A673 (cell line): ENCODE results near the gene FLT3. TPM values are rescaled to one million over a fixed set of nuclear protein-coding genes. Genes with fewer than 3 reads are reported as not detected.

Experiments used
- BruUV-seq: library from RNA; stranded (reverse); fragments of 400-500 nt; replicated peaks from 2 replicates; lab custom pipeline; 2021; lab: Mats Ljungman, UMichigan
- CTCF ChIA-PET: fragments of 300-600 bp; sonication (Branson Sonifier 250); formaldehyde crosslinking; loops from one replicate; lab custom pipeline; 2022; ENCODE audit warnings: antibody characterized with exemption; lab: Charles Lee
- POLR2A ChIA-PET: fragments of 300-600 bp; sonication (Branson Sonifier 250); formaldehyde crosslinking; loops from one replicate; lab custom pipeline; 2022; ENCODE audit warnings: antibody characterized with exemption; ENCODE audit not compliant: low non-redundant PET; lab: Charles Lee
- DNase-seq: peaks from one replicate; pipeline ENCODE4 v3.0.0-alpha.2; 2015; ENCODE audit warnings: low spot score
- H3K27ac ChIP-seq: fragments of 200-600 bp; sonication (generic); 2 replicates; pipeline ENCODE4 v1.5.1; 2016; ENCODE audit warnings: mixed run types, low read depth, mild to moderate bottlenecking, mixed read lengths, antibody characterized with exemption, low read length; ENCODE audit not compliant: poor library complexity, severe bottlenecking
- H3K27me3 ChIP-seq: fragments of 200-600 bp; sonication (generic); replicated peaks from 2 replicates; pipeline ENCODE4 v1.6.1; 2017; ENCODE audit warnings: mixed run types, low read depth, mild to moderate bottlenecking, mixed read lengths, antibody characterized with exemption, low read length; ENCODE audit not compliant: insufficient read depth, poor library complexity
- H3K36me3 ChIP-seq: fragments of 200-600 bp; sonication (generic); 2 replicates; pipeline ENCODE4 v1.6.1; 2016; ENCODE audit warnings: mixed run types, mild to moderate bottlenecking, mixed read lengths, antibody characterized with exemption, low read length; ENCODE audit not compliant: insufficient read depth, poor library complexity, severe bottlenecking
- H3K4me1 ChIP-seq: fragments of 200-600 bp; sonication (generic); 2 replicates; pipeline ENCODE4 v1.6.1; 2017; ENCODE audit warnings: mixed run types, mild to moderate bottlenecking, mixed read lengths, antibody characterized with exemption, low read length; ENCODE audit not compliant: insufficient read depth, poor library complexity, severe bottlenecking
- H3K4me3 ChIP-seq: fragments of 200-600 bp; sonication (generic); 2 replicates; pipeline ENCODE4 v1.5.1; 2016; ENCODE audit warnings: low read depth, mixed run types, mild to moderate bottlenecking, mixed read lengths, low read length; ENCODE audit not compliant: poor library complexity, severe bottlenecking
- H3K9me3 ChIP-seq: fragments of 200-600 bp; sonication (generic); 2 replicates; pipeline ENCODE4 v1.6.1; 2016; ENCODE audit warnings: mixed run types, low read depth, mild to moderate bottlenecking, mixed read lengths, antibody characterized with exemption, low read length; ENCODE audit not compliant: poor library complexity, severe bottlenecking
- EZH2 ChIP-seq: fragments of 200-600 bp; sonication (generic); IDR thresholded peaks from 2 replicates; pipeline ENCODE4 v1.6.1; 2017; ENCODE audit warnings: borderline replicate concordance, low read depth, mild to moderate bottlenecking, mixed read lengths, antibody characterized with exemption, low read length; ENCODE audit not compliant: poor library complexity, severe bottlenecking
- intact Hi-C: fragments of 100-400 bp; cut with micrococcal nuclease; formaldehyde crosslinking; loops from one replicate; pipeline ENCODE4 v1.10.0; 2022; ENCODE audit not compliant: unreplicated experiment
- total RNA-seq: library from RNA; stranded (reverse); gene quantifications from 2 replicates; pipeline ENCODE4 v1.2.3, GENCODE V29; 2021
- TF ChIP-seq, protein P1 (sequence below): fragments of 300-800, 200-600 bp; sonication (generic); conservative IDR thresholded peaks from 2 replicates; pipeline ENCODE4 v1.5.1; 2017; ENCODE audit warnings: low read depth, mild to moderate bottlenecking, antibody characterized with exemption, low read length, moderate library complexity, mixed read lengths

The FLT3 gene
- total RNA-seq, 1 experiment from 2014 or later, result 0.15 TPM

- H3K4me1 ChIP-seq, result peaks cover 11% of the 10 kb centered on the region
- H3K27ac ChIP-seq, result no peak overlapping the region
- ChIA-PET CTCF (no interaction called here), POLR2A (no interaction called here)
- no peaks in the 10 kb centered on the region for H3K36me3 ChIP-seq
- H3K27me3 ChIP-seq, result peaks cover 91% of the 10 kb centered on the region
- BruUV-seq, result no TSS peak
- no peak for DNase-seq
- intact Hi-C loops, result loop anchor here (10.0 kb wide), 1 partner anchor 585 kb away; no protein-coding TSS in a partner anchor
- TF ChIP-seq, protein P1, sequence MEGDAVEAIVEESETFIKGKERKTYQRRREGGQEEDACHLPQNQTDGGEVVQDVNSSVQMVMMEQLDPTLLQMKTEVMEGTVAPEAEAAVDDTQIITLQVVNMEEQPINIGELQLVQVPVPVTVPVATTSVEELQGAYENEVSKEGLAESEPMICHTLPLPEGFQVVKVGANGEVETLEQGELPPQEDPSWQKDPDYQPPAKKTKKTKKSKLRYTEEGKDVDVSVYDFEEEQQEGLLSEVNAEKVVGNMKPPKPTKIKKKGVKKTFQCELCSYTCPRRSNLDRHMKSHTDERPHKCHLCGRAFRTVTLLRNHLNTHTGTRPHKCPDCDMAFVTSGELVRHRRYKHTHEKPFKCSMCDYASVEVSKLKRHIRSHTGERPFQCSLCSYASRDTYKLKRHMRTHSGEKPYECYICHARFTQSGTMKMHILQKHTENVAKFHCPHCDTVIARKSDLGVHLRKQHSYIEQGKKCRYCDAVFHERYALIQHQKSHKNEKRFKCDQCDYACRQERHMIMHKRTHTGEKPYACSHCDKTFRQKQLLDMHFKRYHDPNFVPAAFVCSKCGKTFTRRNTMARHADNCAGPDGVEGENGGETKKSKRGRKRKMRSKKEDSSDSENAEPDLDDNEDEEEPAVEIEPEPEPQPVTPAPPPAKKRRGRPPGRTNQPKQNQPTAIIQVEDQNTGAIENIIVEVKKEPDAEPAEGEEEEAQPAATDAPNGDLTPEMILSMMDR, result no peak
- TF ChIP-seq EZH2, result no peak
- no peaks in the 10 kb centered on the region for H3K9me3 ChIP-seq
- H3K4me3 ChIP-seq, result peak overlapping the region; percentile 38
These were observed 140.4 kb downstream of the FLT3 start for GRCh38 chr13:27959976-27960361.

DNA sequence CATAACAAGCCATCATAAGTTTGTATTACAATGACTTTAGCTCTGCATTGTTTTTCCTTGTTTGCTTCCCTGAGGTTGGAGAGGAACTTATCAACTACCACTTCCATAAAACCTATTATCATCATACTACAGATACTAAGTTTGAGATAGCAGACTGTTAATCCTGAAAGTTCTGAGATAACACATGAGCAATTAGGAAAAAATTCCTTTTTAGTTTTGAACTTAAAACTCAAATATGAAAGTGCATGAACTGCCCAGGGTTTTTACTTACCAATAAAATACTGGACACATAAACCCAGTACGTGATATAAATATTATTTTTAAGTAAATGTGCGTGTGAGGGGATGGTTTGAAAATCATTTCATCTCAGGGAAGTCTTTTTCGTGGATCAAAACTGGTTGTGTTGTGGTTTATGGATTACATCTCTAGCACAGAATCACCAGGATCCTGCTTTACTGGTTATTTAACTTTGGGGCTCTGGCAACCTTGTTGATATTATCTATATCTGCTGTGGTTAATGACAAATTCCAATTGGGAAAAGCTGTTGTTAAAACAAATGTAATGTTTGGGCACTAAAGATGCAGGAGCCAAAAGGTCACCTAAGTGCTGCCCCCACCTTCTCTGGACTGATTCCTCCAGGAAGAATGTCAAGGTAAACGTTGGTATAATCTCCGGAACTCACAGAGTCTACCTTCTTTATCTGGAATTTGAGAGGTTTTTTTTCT, 143.6 kb downstream of the FLT3 start:
- intact Hi-C loops, result loop anchor here (10.0 kb wide), 1 partner anchor 582 kb away; no protein-coding TSS in a partner anchor
- Histone ChIP-seq H3K4me3 (no peak overlapping the region), H3K9me3 (no peaks in the 10 kb centered on the region), H3K4me1 (peaks cover 11% of the 10 kb centered on the region), H3K27me3 (peaks cover 95% of the 10 kb centered on the region), H3K36me3 (no peaks in the 10 kb centered on the region), H3K27ac (no peak overlapping the region)
- ChIA-PET CTCF (interaction anchor here (0.6 to 1.3 kb wide), 2 partner anchors 227 to 595 kb away, joined by 4 to 7 read pairs; no protein-coding TSS in a partner anchor), POLR2A (no interaction called here)
- BruUV-seq, result no TSS peak
- no peak for DNase-seq
- TF ChIP-seq EZH2, result no peak
- TF ChIP-seq, protein P1, result no peak

DNA sequence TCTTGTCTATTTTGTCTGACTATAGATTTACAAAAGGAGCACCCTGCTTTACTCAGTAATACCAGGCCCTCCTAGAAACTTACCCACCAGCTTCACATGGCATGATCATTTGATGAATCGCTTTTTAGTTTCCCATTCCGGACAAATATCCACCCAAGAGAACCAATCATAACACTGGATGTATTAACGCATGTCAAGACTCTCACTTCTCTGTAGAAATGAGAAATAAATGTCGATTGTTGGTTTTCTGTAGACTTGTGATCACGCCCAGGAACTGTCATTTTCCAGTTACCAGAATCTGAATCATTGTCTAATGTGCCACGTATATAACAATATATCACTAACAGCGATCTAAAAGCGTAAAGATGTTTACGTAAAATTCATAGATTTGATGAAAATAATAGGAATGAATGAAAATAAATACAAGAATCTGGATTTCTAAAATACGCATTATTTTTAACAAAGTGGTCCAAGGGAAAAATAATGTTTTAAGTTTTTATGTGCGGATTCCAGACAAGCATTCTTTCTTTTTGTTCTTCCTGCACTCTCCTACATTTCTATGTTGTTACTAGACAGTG, 145.3 kb downstream of the FLT3 start:
- no peaks in the 10 kb centered on the region for H3K4me1 ChIP-seq
- no peak overlapping the region for H3K4me3 ChIP-seq
- H3K36me3 ChIP-seq, result no peaks in the 10 kb centered on the region
- intact Hi-C loops, result loop anchor here (10.0 kb wide), 1 partner anchor 580 kb away; no protein-coding TSS in a partner anchor
- no TSS peak for BruUV-seq
- H3K27me3 ChIP-seq, result peaks cover 83% of the 10 kb centered on the region
- DNase-seq, result no peak
- H3K9me3 ChIP-seq, result no peaks in the 10 kb centered on the region
- ChIA-PET CTCF (interaction anchor here (1.3 to 2.0 kb wide), 2 partner anchors 128 to 593 kb away, joined by 7 to 21 read pairs; no protein-coding TSS in a partner anchor), POLR2A (no interaction called here)
- no peak overlapping the region for H3K27ac ChIP-seq
- TF ChIP-seq, protein P1, result no peak
- no peak for TF ChIP-seq EZH2
